ENCODE measurements around the gene KRTAP6-1.

The KRTAP6-1 gene

DNA sequence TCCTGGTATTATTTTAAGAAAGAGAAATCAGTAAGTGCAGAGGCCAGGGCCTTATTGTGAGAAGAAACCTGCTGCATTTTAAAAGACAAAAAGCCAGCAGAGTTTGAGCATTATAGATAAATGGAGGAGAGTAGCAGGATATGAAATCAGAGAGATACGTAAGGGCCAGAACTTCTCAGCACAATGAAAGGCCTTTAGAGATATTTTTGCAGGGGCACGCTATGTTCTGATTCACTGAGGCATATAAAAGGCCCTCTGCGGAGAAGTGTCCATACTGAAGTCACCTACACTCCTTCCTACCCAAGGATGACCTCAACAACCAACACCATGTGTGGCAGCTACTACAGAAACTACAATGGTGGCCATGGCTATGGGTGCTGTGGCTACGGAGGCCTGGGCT lies 21.6 kb downstream of the KRTAP6-1 start, which contains the start of gene KRTAP6-3:
Gene KRTAP6-3 (plus strand): TSS at position 301 of the 400 bp plus-strand sequence. CDS start 6 bp downstream, at position 307.
- Histone ChIP-seq H3K36me3 (no peaks in the 10 kb centered on the region), H3K4me1 (no peaks in the 10 kb centered on the region), H3K9me3 (no peaks in the 10 kb centered on the region), H3K4me3 (ENCODE audit: low read depth, low read length) (no peak within 1 kb of the TSS), H3K27me3 (no peaks in the 10 kb centered on the region)
- no peak for DNase-seq
- TF ChIP-seq, protein P1, sequence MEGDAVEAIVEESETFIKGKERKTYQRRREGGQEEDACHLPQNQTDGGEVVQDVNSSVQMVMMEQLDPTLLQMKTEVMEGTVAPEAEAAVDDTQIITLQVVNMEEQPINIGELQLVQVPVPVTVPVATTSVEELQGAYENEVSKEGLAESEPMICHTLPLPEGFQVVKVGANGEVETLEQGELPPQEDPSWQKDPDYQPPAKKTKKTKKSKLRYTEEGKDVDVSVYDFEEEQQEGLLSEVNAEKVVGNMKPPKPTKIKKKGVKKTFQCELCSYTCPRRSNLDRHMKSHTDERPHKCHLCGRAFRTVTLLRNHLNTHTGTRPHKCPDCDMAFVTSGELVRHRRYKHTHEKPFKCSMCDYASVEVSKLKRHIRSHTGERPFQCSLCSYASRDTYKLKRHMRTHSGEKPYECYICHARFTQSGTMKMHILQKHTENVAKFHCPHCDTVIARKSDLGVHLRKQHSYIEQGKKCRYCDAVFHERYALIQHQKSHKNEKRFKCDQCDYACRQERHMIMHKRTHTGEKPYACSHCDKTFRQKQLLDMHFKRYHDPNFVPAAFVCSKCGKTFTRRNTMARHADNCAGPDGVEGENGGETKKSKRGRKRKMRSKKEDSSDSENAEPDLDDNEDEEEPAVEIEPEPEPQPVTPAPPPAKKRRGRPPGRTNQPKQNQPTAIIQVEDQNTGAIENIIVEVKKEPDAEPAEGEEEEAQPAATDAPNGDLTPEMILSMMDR (IDR thresholded peaks at IDR 0.05; ENCODE audit: low read depth, low read length), result no peak

DNA sequence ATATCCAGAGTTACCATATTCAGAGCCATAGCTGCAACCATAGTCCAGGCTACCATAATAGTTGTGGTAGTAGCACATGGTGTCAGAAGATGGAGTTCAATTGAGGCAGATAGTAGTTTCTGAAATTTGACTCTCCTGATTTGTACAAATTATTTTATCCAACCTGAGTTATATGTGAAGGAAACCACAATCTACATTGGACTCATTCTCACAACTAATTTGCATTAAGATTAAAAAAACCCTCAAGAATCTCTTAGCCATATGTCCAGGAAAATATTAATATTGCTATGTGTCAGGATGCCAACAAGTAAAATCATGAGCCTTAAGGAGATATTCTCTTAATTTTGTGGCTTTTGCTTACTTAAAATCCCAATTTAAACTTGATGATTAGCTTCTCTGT lies 23.4 kb downstream of the KRTAP6-1 start, which contains the start of gene KRTAP22-2:
Gene KRTAP22-2 (minus strand): TSS at position 101 of the 400 bp plus-strand sequence.
- TF ChIP-seq, protein P1 (IDR thresholded peaks at IDR 0.05; ENCODE audit: low read depth, low read length), result no peak

DNA sequence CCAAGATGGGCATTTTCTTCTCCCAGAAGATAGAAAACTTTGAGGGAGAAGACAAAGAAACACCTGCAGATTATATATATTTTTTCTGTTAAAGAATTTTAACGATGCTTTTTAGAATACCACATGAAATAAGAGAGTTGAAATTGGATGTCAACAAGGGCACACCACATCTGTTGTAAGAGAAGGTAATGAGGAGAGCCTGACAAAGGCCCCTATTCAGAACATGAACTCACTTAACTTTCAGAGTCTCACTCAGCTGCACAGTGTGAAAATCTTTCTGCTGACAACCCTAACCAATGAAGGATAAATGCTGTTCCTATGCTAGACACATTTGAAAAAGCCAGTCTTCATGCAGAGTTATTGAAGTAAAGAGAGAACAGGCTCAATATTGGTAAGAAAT lies 30.9 kb downstream of the KRTAP6-1 start:
- Histone ChIP-seq H3K4me1 (no peaks in the 10 kb centered on the region), H3K36me3 (no peaks in the 10 kb centered on the region), H3K9me3 (no peaks in the 10 kb centered on the region), H3K4me3 (ENCODE audit: low read depth, low read length) (no peak overlapping the region), H3K27me3 (no peaks in the 10 kb centered on the region)
- TF ChIP-seq, protein P1 (IDR thresholded peaks at IDR 0.05; ENCODE audit: low read depth, low read length), result no peak
- no peak for DNase-seq

More for the DNA sequence above, 23.4 kb downstream of the KRTAP6-1 start, which contains the start of gene KRTAP22-2:
- DNase-seq, result no peak
- no peak within 1 kb of the TSS for H3K4me3 ChIP-seq (ENCODE audit: low read depth, low read length)
- H3K36me3 ChIP-seq, result no peaks in the 10 kb centered on the region
- H3K9me3 ChIP-seq, result no peaks in the 10 kb centered on the region
- no peaks in the 10 kb centered on the region for H3K27me3 ChIP-seq
- H3K4me1 ChIP-seq, result no peaks in the 10 kb centered on the region

- H3K36me3 ChIP-seq, result no peaks in the 10 kb centered on the region
- no peaks in the 10 kb centered on the region for H3K9me3 ChIP-seq
- TF ChIP-seq, protein P1 (IDR thresholded peaks at IDR 0.05; ENCODE audit: low read depth, low read length), result no peak
- no peaks in the 10 kb centered on the region for H3K4me1 ChIP-seq
- no peak overlapping the region for H3K4me3 ChIP-seq (ENCODE audit: low read depth, low read length)
- DNase-seq, result no peak
- no peaks in the 10 kb centered on the region for H3K27me3 ChIP-seq
These were observed 33.6 kb downstream of the KRTAP6-1 start for GRCh38 chr21:30580132-30580531.

- H3K27me3 ChIP-seq, result no peaks in the 10 kb centered on the region
- H3K4me3 ChIP-seq (ENCODE audit: low read depth, low read length), result no peak overlapping the region
- DNase-seq, result no peak
- no peaks in the 10 kb centered on the region for H3K4me1 ChIP-seq
- H3K9me3 ChIP-seq, result no peaks in the 10 kb centered on the region
- no peaks in the 10 kb centered on the region for H3K36me3 ChIP-seq
- TF ChIP-seq, protein P1 (IDR thresholded peaks at IDR 0.05; ENCODE audit: low read depth, low read length), result no peak
These were observed 34.4 kb downstream of the KRTAP6-1 start for GRCh38 chr21:30579346-30579745.

GRCh38 chr21:30577766-30578165 lies 36.0 kb downstream of the KRTAP6-1 start:
- no peak for DNase-seq
- Histone ChIP-seq H3K27me3 (no peaks in the 10 kb centered on the region), H3K4me3 (ENCODE audit: low read depth, low read length) (no peak overlapping the region), H3K36me3 (no peaks in the 10 kb centered on the region), H3K9me3 (no peaks in the 10 kb centered on the region), H3K4me1 (no peaks in the 10 kb centered on the region)
- TF ChIP-seq, protein P1 (IDR thresholded peaks at IDR 0.05; ENCODE audit: low read depth, low read length), result no peak
